Right atrium auricular region (tissue), 2 donors: Measurements from ENCODE around the gene GPR142. TPM values are rescaled to one million over a fixed set of nuclear protein-coding genes. Genes with fewer than 3 reads are reported as not detected.
A peak's percentile ranks its signal among the peaks of the same experiment; 100 is the strongest.

ENCODE experiments used
- DNase-seq: peaks from one replicate; pipeline ENCODE4 v3.0.0-alpha.2; 2019; ENCODE audit warnings: low spot score
- H3K27ac ChIP-seq, 2 donors: fragments of 200-600 bp; sonication (generic); 1 replicate in 1 of 2; 2 replicates in 1 of 2; pipeline ENCODE4 v1.5.1; 2016 to 2019
- H3K27me3 ChIP-seq, 2 donors: fragments of 200-600 bp; sonication (generic); one replicate each; pipeline versions ENCODE4 v1.5.1 to v1.6.0; 2017 to 2019
- H3K36me3 ChIP-seq: fragments of 200-600 bp; sonication (generic); one replicate; pipeline ENCODE4 v1.5.1; 2016
- H3K4me1 ChIP-seq, 2 donors: fragments of 200-600 bp; sonication (generic); one replicate each; pipeline versions ENCODE4 v1.5.1 to v1.6.0; 2017 to 2019
- H3K4me3 ChIP-seq, 2 donors: fragments of 200-600 bp; sonication (generic); 1 replicate in 1 of 2; 2 replicates in 1 of 2; pipeline ENCODE4 v1.5.1; 2017 to 2019; ENCODE audit warnings: mild to moderate bottlenecking in 1 of 2, moderate library complexity in 1 of 2
- H3K9me3 ChIP-seq, 2 donors: fragments of 200-600 bp; sonication (generic); one replicate each; pipeline ENCODE4 v1.5.1; 2019
- CTCF ChIP-seq, 2 donors: fragments of 200-600 bp; sonication (generic); IDR thresholded peaks; one replicate each; pipeline ENCODE4 v1.5.1; 2019; ENCODE audit warnings: antibody characterized with exemption in 2 of 2
- total RNA-seq, 2 donors: library from RNA; depleted of rRNA; stranded (reverse); fragments of >200 nt; gene quantifications; one replicate each; pipeline ENCODE4 v1.1.0, GENCODE V29; 2016

Gene GPR142
- total RNA-seq, 2 donors from 2014 or later: not detected

DNA sequence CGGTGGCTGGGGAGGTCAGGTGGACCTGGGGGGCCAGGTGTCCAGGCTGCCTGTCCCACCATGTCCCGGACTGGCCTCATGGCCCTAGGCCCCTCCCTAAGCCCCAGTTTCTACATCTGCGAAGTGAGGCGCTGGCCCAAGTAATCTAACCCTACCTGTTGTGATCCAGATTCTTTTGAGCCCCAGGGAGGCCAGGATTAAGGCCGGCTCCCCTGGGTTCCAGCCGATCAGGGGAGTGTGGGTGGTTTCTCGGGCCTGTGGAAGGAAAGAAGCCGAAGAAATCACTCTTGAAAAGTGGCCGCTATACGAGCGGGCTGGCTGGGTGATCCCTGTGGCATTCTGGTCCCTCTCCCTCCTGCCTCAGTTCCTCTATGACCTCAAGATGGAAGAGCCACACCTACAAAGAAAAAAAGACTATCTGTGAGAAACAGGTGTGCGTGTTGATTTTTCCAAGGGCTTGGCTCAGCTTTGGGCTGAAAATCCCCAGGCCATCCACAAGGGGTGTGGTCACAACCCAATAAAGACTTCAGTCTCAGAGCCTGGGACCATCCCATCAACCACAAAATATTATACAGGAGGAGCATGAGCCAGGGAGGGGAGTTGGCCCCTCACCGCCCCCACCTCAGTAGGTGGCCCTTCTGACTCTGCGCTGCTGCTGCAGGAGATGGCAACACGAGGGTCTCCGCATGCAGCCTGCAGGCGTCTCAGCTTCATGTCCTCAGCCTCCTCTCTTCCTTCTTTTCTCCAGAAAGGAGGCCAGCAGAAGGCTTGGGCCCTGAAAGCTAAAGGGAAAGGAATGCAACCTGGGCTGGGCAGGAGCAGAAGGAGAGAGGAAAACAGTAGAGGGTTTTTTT, 20.3 kb downstream of the GPR142 start:
- no peaks in the 10 kb centered on the region for H3K9me3 ChIP-seq
- H3K27me3 ChIP-seq: no peaks in the 10 kb centered on the region
- no peak for DNase-seq
- H3K4me3 ChIP-seq: no peak overlapping the region
- no peak for TF ChIP-seq CTCF (IDR thresholded peaks at IDR 0.05)
- peaks cover 0 to 12% of the 10 kb centered on the region in 2 donors for H3K4me1 ChIP-seq
- H3K27ac ChIP-seq: peak overlapping the region in 1 of 2 donors; percentile 33
- no peaks in the 10 kb centered on the region for H3K36me3 ChIP-seq

GRCh38 chr17:74389084-74389753, 21.9 kb downstream of the GPR142 start:
- Histone ChIP-seq H3K27me3 (no peaks in the 10 kb centered on the region), H3K27ac (no peak overlapping the region), H3K9me3 (no peaks in the 10 kb centered on the region), H3K4me3 (no peak overlapping the region), H3K4me1 (peaks cover 0 to 12% of the 10 kb centered on the region in 2 donors), H3K36me3 (no peaks in the 10 kb centered on the region)
- no peak for DNase-seq
- TF ChIP-seq CTCF (IDR thresholded peaks at IDR 0.05): no peak

DNA sequence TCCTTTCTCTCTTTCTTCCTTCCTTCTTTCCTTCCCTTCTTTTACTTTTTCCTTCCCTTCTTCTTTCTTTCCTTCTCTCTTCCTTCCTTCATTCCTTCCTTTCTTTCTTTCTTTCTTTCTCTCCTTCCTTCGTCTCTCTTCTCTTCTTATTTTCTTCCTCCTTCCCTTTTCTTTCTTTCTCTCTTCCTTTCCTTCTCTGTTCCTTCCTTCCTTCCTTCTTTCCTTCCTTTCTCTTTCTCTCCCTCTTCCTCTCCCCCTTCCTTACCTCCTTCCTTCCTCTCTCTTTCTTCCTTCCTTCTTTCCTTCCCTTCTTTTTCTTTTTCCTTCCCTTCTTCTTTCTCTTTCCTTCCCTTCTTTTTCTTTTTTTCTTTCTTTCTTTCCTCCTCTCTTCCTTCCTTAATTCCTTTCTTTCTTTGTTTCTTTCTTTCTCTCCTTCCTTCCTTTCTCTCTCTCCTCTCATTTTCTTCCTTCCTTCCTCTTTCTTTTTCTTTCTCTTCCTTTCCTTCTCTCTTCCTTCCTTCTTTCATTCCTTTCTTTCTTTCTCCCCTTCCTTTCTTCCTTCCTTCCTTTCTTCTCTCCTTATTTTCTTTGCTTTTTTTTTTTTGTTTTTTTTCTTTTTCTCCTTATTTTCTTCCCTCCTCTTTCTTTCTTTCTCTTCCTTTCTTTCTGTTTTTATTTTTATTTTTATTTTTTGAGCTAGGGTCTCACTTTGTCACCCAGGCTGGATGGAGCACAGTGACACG, 22.8 kb downstream of the GPR142 start:
- no peaks in the 10 kb centered on the region for H3K36me3 ChIP-seq
- no peaks in the 10 kb centered on the region for H3K9me3 ChIP-seq
- no peak overlapping the region for H3K27ac ChIP-seq
- no peaks in the 10 kb centered on the region for H3K27me3 ChIP-seq
- no peak for DNase-seq
- TF ChIP-seq CTCF (IDR thresholded peaks at IDR 0.05): no peak
- H3K4me1 ChIP-seq: peaks cover 0 to 12% of the 10 kb centered on the region in 2 donors
- H3K4me3 ChIP-seq: no peak overlapping the region

GRCh38 chr17:74390680-74391653, 23.7 kb downstream of the GPR142 start:
- Histone ChIP-seq H3K9me3 (no peaks in the 10 kb centered on the region), H3K36me3 (no peaks in the 10 kb centered on the region), H3K4me1 (peaks cover 0 to 12% of the 10 kb centered on the region in 2 donors), H3K27me3 (no peaks in the 10 kb centered on the region), H3K27ac (no peak overlapping the region), H3K4me3 (no peak overlapping the region)
- no peak for TF ChIP-seq CTCF (IDR thresholded peaks at IDR 0.05)
- no peak for DNase-seq

DNA sequence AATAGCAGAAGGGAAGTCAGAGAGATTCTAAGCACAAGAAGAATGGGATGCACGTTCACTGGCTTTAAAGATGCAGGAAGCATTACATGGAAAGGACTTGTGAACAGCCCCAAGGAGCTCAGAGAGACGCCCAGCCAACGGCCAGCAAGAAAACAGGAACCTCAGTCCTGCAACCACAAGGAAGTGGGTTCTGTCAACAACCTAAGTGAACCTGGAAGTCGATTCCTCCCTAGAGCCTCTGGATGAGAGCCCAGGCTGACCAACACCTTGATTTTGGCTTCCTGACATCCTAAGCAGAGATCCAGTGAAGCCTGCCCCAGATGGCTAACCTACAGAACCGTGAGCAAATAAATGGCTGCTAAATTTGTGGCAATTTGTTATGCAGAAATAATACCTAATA, 24.5 kb downstream of the GPR142 start:
- Histone ChIP-seq H3K27ac (no peak overlapping the region), H3K36me3 (no peaks in the 10 kb centered on the region), H3K4me1 (peaks cover 0 to 3% of the 10 kb centered on the region in 2 donors), H3K9me3 (no peaks in the 10 kb centered on the region), H3K27me3 (no peaks in the 10 kb centered on the region), H3K4me3 (no peak overlapping the region)
- no peak for TF ChIP-seq CTCF (IDR thresholded peaks at IDR 0.05)
- no peak for DNase-seq
